ENCODE data around the gene MID1. TPM values are rescaled to one million over a fixed set of nuclear protein-coding genes. Genes with fewer than 3 reads are reported as not detected.

MID1 gene
- 10 to 100 TPM; 38.3 to 44.9 TPM for total RNA-seq

DNA sequence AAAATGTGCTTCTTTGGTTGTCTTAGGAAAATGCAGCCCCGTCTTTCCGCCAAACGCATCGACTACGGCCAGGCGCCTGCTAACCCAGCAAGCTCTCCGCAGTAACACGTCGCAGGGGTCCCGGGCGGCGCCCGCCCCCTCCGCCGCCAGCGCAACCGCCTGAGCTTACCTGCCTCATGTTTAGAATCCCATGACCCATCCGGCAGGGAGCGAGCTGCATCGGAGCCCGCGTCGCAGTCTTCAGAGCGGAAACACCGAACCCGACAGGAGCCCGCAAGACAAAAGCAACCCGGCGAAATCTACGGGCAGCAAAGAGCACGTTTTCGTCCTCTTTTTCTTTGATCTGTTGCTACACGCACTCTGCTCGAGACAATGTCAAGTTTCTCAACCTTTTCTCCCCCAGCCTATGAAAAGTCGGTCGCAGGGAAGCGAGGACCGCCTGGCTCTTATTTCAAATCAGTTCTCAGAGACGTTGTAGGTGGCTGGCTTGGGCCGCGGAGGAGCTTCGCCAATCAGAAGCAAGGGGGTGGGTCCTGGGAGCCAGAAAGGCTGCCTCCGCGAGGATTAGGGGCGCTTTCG, at the start of gene MID1:
TSS of gene MID1 (minus strand) at position 465 of the 579 bp plus-strand sequence. CDS start 53,038 bp downstream, outside the sequence.
- Histone ChIP-seq H3K27ac (peak within 1 kb of the TSS; percentile 76), H3K9me3 (no peaks in the 10 kb centered on the region), H3K27me3 (no peaks in the 10 kb centered on the region), H3K4me1 (no peaks in the 10 kb centered on the region), H3K4me3 (peak within 1 kb of the TSS; percentile 37), H3K9ac (ENCODE audit: low read depth in 2 of 2, low read length in 2 of 2) (peak within 1 kb of the TSS; percentile 48 to 62), H3K36me3 (no peaks in the 10 kb centered on the region)
- intact Hi-C loops (cut with DNase I), result no loop called here
- TF ChIP-seq, protein P1, sequence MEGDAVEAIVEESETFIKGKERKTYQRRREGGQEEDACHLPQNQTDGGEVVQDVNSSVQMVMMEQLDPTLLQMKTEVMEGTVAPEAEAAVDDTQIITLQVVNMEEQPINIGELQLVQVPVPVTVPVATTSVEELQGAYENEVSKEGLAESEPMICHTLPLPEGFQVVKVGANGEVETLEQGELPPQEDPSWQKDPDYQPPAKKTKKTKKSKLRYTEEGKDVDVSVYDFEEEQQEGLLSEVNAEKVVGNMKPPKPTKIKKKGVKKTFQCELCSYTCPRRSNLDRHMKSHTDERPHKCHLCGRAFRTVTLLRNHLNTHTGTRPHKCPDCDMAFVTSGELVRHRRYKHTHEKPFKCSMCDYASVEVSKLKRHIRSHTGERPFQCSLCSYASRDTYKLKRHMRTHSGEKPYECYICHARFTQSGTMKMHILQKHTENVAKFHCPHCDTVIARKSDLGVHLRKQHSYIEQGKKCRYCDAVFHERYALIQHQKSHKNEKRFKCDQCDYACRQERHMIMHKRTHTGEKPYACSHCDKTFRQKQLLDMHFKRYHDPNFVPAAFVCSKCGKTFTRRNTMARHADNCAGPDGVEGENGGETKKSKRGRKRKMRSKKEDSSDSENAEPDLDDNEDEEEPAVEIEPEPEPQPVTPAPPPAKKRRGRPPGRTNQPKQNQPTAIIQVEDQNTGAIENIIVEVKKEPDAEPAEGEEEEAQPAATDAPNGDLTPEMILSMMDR (IDR thresholded peaks at IDR 0.05), result no peak
- DNase-seq, result peak; percentile 77

- Histone ChIP-seq H3K27ac (no peak overlapping the region), H3K9me3 (no peaks in the 10 kb centered on the region), H3K27me3 (no peaks in the 10 kb centered on the region), H3K4me1 (no peaks in the 10 kb centered on the region), H3K36me3 (no peaks in the 10 kb centered on the region), H3K9ac (ENCODE audit: low read depth in 2 of 2, low read length in 2 of 2) (no peak overlapping the region), H3K4me3 (no peak overlapping the region)
- no peak for DNase-seq
- intact Hi-C loops (cut with DNase I), result no loop called here
- TF ChIP-seq, protein P1 (IDR thresholded peaks at IDR 0.05), result no peak
These were observed 46.8 kb upstream of the MID1 start for GRCh38 chrX:10667143-10667542.

DNA sequence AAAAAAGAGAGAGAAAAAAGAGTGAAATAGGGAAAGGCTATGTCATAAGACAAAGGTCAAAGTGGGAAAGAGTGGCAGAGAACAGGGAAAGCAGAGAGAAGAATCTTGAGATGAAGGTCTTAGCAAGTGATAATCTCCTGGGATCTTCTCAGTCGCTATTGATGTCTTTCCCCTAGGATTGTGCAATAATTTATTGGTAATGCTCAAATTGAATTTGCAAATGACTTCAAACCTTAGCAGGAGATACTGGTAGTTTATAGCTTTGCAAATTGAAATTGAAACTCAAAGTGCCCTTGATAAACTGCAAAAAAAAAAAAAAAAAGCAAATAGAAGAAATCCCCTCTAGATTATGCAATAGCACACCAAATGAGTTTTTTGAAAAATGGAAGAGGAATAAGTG, 45.7 kb upstream of the MID1 start:
- Histone ChIP-seq H3K36me3 (no peaks in the 10 kb centered on the region), H3K4me1 (no peaks in the 10 kb centered on the region), H3K4me3 (no peak overlapping the region), H3K27me3 (no peaks in the 10 kb centered on the region), H3K27ac (no peak overlapping the region), H3K9me3 (no peaks in the 10 kb centered on the region), H3K9ac (ENCODE audit: low read depth in 2 of 2, low read length in 2 of 2) (no peak overlapping the region)
- intact Hi-C loops (cut with DNase I), result no loop called here
- DNase-seq, result no peak
- TF ChIP-seq, protein P1 (IDR thresholded peaks at IDR 0.05), result no peak

DNA sequence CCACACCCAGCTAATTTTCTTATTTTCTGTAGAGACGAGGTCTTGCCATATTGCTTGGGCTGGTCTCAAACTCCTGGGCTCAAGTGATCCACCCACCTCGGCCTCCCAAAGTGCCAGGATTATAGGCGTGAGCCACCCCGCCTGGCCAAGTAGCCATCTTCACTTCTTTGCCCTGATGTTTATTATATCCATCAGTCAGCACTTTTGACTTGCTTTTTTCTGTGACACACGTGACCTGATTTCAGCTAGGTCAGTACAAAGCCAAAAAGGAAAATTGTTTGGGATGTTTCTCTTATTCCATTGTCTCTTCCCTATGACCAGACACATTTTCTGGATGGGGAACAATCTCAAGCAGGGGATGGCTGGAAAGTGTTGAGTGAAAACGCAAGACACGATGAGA, 45.3 kb upstream of the MID1 start:
- Histone ChIP-seq H3K36me3 (no peaks in the 10 kb centered on the region), H3K9ac (ENCODE audit: low read depth in 2 of 2, low read length in 2 of 2) (no peak overlapping the region), H3K27me3 (no peaks in the 10 kb centered on the region), H3K4me3 (no peak overlapping the region), H3K27ac (no peak overlapping the region), H3K9me3 (no peaks in the 10 kb centered on the region), H3K4me1 (no peaks in the 10 kb centered on the region)
- TF ChIP-seq, protein P1 (IDR thresholded peaks at IDR 0.05), result no peak
- DNase-seq, result no peak
- intact Hi-C loops (cut with DNase I), result no loop called here

DNA sequence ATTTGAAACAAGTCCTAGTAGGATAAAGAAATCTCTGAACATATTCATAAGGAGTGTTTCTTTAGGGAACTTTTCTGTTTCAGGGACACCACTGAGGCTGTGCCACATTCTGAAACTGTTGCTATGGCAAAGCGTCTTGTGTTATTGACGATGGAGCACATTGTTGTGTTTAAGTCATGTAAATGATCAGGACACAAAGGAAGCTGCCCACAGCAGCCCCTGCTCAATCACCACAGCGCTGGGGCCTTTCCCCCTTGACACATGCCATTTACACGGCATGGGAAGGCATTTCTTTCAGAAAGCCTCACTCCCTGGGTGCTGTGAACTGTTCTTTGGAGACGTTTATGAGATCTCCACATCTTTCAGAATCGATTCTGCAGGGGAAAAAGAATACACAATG, 39.8 kb upstream of the MID1 start:
- TF ChIP-seq, protein P1 (IDR thresholded peaks at IDR 0.05), result no peak
- Histone ChIP-seq H3K4me3 (no peak overlapping the region), H3K27me3 (no peaks in the 10 kb centered on the region), H3K27ac (no peak overlapping the region), H3K36me3 (no peaks in the 10 kb centered on the region), H3K9me3 (no peaks in the 10 kb centered on the region), H3K9ac (ENCODE audit: low read depth in 2 of 2, low read length in 2 of 2) (no peak overlapping the region), H3K4me1 (no peaks in the 10 kb centered on the region)
- intact Hi-C loops (cut with DNase I), result no loop called here
- DNase-seq, result no peak

Measured in colonic mucosa (tissue), 4 donors.